OCI-LY7 (cell line): Measurements from ENCODE around the gene RAMAC.

Experiments
- EZH2phosphoT487 ChIP-seq: fragments of 200-600 bp; sonication (generic); IDR thresholded peaks from 2 replicates; pipeline ENCODE4 v1.6.1; 2018; ENCODE audit warnings: low read depth, borderline replicate concordance, mild to moderate bottlenecking, mixed run types, antibody characterized with exemption, low read length, moderate library complexity, mixed read lengths
- TF ChIP-seq, protein P1 (sequence below): fragments of 200-600 bp; sonication (generic); conservative IDR thresholded peaks from 2 replicates; pipeline ENCODE4 v1.5.1; 2014; ENCODE audit warnings: mild to moderate bottlenecking, antibody characterized with exemption, low read length, moderate library complexity, mixed read lengths

- TF ChIP-seq, protein P1, sequence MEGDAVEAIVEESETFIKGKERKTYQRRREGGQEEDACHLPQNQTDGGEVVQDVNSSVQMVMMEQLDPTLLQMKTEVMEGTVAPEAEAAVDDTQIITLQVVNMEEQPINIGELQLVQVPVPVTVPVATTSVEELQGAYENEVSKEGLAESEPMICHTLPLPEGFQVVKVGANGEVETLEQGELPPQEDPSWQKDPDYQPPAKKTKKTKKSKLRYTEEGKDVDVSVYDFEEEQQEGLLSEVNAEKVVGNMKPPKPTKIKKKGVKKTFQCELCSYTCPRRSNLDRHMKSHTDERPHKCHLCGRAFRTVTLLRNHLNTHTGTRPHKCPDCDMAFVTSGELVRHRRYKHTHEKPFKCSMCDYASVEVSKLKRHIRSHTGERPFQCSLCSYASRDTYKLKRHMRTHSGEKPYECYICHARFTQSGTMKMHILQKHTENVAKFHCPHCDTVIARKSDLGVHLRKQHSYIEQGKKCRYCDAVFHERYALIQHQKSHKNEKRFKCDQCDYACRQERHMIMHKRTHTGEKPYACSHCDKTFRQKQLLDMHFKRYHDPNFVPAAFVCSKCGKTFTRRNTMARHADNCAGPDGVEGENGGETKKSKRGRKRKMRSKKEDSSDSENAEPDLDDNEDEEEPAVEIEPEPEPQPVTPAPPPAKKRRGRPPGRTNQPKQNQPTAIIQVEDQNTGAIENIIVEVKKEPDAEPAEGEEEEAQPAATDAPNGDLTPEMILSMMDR: no peak
- TF ChIP-seq EZH2phosphoT487: no peak
These were observed 42.0 kb upstream of the RAMAC start for GRCh38 chr15:82944056-82944455.
